HG02798 (cell line): ENCODE results near the gene TMCC1.
"Not testable (repeated sequence)": the region's sequence is repeated elsewhere in the genome, so short reads cannot be mapped to it uniquely, and the experiment has no call there.

Source experiments
- ATAC-seq: cut with Tn5 transposase; IDR thresholded peaks from one replicate; pipeline ENCODE4 v1.9.1; 2021; ENCODE audit warnings: mild to moderate bottlenecking; ENCODE audit not compliant: unreplicated experiment, poor library complexity

TMCC1 gene

GRCh38 chr3:129658110-129658843 lies 235.2 kb downstream of the TMCC1 start:
- ATAC-seq, result no peak

GRCh38 chr3:129657261-129658046 lies 236.1 kb downstream of the TMCC1 start:
- no peak for ATAC-seq

GRCh38 chr3:129656659-129657247 lies 236.8 kb downstream of the TMCC1 start:
- ATAC-seq, result no peak

GRCh38 chr3:129655291-129655700 lies 238.2 kb downstream of the TMCC1 start:
- ATAC-seq, result no peak

GRCh38 chr3:129654131-129654530 lies 239.4 kb downstream of the TMCC1 start:
- no peak for ATAC-seq

GRCh38 chr3:129653019-129653418 lies 240.5 kb downstream of the TMCC1 start:
- ATAC-seq, result no peak

- ATAC-seq, result no peak
Measured at GRCh38 chr3:129651435-129652202, 241.9 kb downstream of the TMCC1 start.

GRCh38 chr3:129650256-129650872 lies 243.1 kb downstream of the TMCC1 start:
- no peak for ATAC-seq

GRCh38 chr3:129648391-129648790 lies 245.1 kb downstream of the TMCC1 start:
- no peak for ATAC-seq

- ATAC-seq, result no peak
Measured at GRCh38 chr3:129645286-129645685, 248.2 kb downstream of the TMCC1 start.

GRCh38 chr3:129644836-129645235 lies 248.7 kb downstream of the TMCC1 start:
- no peak for ATAC-seq

GRCh38 chr3:129641567-129642260 lies 251.8 kb downstream of the TMCC1 start:
- not testable (repeated sequence) for ATAC-seq

- ATAC-seq, result not testable (repeated sequence)
Measured at GRCh38 chr3:129640985-129641384, 252.5 kb downstream of the TMCC1 start.

- ATAC-seq, result no peak
Measured at GRCh38 chr3:129638481-129638880, 255.0 kb downstream of the TMCC1 start.

- ATAC-seq, result no peak
Measured at GRCh38 chr3:129636082-129636481, 257.4 kb downstream of the TMCC1 start.

- no peak for ATAC-seq
Measured at GRCh38 chr3:129635656-129636055, 257.9 kb downstream of the TMCC1 start.

GRCh38 chr3:129633751-129634481 lies 259.6 kb downstream of the TMCC1 start:
- ATAC-seq, result no peak

- no peak for ATAC-seq
Measured at GRCh38 chr3:129632977-129633376, 260.5 kb downstream of the TMCC1 start.

GRCh38 chr3:129632556-129632955 lies 261.0 kb downstream of the TMCC1 start:
- no peak for ATAC-seq
